GM19043 (cell line): ENCODE results near the gene SEMA5B.

Source experiments
- ATAC-seq: cut with Tn5 transposase; IDR thresholded peaks from one replicate; pipeline ENCODE4 v1.9.1; 2021; ENCODE audit warnings: low read depth; ENCODE audit not compliant: unreplicated experiment

Gene SEMA5B

DNA sequence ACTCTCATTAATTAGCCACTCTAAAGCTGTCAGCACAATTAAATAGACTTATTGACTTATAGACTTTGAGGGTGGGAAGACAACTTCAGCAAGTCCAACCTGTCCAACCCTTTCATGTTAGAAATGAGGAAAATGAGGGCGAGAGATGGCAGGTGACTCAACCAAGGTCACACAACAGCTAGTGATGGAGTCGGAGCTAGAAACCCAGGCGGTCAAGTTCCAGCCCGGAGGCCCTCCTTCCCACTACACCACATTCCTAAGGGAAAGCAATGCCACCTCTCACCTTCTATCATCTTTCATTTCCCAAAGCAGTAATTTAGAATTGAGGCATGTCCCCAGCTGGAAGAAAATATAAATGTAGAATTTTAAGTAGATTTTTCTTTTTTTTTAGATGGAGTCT, 28.7 kb downstream of the SEMA5B start:
- ATAC-seq, result no peak

DNA sequence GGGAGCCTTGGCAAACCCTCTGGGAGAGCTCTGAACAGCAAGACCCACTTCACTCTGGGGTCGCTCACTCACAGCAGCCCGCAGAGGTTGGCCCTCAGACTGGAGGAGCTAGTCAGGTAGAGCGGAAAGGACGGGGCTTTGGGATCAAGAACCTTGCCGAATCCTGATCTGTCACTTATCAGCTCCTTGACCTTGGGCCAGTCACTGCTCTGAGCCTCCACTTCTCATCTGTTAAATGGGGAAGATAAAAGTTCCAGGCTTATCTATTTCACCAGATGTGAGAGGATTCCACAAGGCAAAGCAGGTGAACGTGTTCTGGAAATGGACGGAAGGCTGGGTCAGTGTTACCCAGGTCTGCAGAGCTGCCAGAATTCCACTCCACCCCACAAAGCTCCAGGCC, 29.4 kb downstream of the SEMA5B start:
- ATAC-seq, result no peak

DNA sequence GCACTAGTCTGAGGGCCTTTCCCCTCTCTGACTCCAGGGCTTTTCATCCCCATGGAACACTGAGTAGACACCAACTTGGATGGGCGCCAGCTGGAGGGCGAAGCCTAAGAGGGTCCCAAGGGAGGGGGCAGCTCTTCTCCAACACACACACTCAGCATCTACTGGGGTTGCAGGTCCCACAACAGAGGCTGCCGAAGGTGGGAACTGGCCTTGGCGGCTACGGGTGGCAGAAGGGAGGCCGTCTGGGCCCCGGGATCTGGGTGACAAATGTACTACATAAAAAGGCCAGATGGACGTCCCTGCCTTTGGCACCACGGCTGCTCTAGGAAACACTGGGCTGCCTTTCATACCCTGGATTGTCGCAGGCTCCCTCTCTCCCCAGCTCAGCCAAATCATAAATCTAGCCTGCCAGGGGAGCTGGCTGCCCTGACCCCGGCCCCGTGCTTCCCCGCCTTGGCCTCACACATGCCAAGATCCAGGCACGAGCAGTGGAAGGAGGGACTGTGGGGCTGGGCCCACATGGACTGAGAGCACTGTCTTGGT, 31.5 kb downstream of the SEMA5B start:
- ATAC-seq, result no peak

DNA sequence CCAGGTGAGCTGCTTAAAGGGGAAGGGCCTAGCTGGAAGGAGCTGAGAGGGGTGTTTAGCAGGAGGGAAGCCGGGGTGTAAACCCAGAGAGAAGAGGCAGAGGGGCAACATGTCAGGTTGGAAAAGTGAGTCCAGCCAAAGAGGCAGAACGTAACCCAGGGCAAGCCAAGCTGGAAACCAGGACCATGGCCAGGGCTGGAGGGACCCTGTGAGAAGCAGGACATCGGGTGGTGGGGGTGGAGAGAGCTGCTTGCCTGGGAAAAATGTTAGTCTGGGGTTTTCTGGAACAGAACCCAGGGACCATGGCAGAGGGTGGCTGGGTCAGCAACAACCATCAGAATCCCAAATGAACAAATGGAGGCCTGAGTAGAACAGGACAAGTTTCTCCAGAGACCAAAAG, 32.6 kb downstream of the SEMA5B start:
- no peak for ATAC-seq

DNA sequence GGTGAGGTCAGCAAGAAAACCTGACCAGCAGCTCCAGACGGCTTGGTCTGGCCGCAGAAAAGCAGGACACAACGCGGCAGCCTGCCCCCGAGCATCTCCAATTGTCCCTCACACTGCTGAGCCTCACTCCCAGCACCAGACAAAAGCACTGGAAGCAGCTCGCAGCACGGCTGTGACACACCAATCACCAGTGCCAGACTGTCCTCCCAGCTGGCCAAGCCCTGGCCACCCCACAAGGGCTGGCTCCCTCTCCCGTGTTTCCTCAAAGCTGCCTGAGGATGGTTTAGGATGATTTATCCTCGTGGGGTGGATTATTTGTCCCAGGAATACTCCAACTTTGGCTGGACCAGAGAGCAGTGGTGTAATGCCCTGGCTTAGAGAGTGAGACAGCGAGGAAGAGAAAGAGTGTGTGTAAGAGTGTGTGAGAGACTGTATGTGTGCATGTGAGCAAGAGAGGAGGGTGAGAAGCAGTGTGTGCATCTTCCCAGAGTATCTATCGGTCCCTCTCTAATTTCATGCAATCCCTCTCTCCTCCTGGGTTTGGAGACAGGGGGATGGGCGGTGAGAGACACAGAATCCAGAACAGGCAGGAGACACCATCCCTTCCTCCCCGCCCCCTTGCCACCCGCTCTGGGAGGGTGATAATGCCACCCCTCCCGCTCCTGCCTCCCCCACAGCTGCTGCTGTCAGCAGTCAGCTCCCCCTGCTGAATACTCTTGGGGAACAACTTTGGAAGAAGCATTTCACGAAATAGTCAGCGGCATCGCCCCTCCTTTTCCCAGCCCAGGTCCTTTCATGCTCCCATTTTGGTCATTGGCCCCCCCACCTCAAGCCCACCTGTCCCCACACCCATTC, 34.2 kb downstream of the SEMA5B start:
- ATAC-seq, result no peak

DNA sequence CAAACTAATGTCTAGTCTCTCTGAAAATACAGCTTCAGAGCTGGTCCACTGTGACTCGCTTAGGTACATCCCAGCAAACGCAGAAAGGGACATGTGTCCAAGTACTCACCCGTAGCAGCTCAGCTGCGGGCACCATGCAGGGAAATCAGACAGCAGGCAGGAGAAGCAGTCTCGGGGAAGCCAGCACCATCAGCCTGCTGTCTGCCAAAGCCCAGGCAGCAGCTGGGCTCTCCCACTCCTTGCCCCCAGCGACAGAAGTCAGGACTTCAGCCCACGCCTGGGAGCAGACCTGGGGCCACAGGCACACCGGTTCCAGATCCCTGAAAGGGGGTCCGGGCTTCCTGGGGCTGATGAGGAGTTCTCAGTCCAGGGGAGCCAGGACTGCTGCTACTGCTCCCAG, 34.9 kb downstream of the SEMA5B start:
- ATAC-seq, result no peak

DNA sequence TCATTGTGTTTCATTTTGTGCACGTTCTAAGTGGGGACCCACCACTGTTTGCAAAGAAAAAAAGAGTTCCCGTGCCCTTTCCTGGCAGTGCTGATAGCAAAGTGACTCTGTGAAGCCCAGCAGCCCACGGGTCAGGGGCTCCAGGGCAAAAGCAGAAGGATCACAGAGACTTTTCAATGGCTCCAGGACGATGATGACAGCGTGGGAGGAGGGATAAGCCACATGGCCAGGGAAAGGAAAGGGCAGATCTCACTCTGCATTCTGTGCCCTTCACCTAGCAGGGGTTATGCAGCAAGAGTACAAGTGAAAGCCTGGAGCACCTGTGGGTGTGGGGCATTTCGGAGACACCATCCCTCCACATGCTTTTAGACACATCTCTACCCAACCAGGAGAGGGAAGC, 35.4 kb downstream of the SEMA5B start:
- no peak for ATAC-seq

DNA sequence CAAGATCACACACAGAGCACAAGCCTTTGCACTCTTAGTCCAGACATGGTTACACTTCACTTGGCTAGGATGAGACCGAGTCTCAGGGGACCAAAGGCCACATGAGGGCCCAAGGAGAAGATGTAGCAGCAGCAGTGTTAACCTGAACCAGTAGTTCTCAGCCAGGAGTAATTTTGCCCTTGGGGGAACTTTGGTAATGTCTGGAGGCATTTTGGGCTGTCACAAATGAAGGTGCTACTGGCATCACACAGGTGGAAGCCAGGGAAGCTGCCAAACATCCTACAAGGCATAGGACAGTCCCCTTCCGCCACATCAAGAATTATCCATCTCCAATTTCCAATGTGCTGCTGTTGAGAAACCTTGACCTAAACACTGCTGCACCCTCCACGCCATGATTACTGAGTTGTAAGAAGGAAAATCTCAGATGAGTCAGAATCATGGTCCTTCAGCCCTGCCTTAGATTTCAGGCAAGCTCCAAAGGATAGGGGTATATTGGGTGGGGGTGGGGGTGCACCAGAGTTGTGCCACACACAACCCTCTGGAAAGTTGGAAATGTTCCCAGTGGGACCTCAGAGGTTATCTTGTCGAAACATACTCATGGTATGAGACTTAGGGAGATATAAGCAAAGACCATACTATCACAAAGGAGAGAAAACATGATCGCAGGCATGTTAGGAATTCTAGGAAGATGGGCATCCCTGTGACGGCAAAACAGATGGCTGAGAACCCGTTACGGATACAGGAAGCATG, 36.2 kb downstream of the SEMA5B start:
- ATAC-seq, result no peak

DNA sequence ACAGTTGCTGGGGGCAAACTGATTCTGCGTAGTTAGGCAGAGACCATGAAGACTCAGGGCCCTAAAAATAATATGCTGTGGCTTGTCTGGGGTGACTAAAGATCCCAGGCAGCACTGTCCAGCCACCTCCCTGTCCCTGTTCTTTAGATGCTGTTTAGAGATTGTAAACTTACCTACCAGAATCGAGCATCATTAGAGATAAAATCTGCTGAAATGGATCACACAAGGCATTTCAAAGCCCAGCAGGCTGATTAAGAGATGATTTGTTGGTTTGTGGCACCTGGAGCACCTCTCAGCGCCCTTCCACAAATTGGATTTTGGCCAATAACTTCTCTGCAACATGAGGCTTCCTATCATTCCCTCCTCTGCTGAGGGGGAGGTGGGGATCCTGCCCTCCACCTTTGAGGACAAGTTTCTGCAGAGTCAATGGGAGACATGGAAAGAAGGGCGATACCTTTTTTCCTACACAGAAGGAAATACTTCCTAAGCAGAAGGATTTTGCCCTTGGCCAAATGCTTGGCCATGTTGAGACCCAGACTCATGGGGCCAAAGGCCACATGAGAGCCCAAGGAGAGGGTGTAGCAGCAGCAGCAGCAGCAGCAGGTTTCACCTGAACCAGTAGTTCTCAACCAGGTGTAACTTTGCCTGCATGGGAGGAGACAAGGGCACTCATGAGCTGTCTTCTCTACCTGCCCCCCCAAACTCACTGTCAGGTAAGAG, 37.5 kb downstream of the SEMA5B start:
- ATAC-seq, result no peak

DNA sequence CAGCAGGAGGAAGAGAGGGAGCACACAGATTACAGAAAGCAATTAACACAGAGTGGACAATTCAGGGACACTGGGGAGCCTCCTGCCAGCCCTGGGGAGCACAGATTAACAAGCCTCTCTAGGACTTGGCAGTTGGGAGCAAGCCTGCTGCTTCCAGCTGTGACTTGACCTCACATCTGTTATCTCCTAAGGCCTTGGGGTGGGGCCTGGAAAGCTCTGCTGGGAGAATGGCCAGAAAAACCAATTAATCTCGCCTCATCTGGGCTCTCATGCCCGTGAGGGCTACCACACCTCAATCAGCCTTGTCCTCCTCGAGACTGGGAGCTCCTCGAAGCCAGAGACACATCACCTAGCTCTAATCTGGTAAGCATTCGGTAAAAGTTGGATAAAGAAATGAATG, 39.1 kb downstream of the SEMA5B start:
- ATAC-seq, result no peak

DNA sequence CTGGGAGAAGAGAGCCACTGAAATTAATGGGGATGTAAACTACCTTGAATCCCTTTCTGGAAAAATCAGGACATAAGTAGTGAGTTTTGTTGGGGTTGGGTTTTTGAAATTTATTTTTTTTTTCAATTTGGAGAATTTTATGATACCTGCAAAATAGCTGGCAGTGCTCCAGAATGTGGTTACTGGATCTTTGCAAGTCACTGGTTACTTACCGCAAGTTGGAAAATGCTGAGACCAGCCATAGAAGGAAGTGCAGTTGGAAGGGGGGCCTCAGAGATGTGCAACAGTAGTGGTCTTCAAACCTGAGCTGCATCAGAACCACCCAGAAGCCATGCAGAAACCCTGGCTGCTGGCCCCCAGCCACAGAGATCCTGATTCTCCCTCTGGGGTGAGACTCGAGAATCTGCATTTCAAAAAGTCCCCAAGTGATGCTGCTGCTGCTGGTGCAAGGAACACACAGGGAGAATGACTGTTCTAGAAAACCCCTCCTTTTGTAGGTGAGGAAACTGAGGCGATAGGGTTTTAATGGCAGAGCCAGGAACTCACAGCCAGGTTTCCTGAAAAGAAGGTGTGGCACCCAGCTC, 39.7 kb downstream of the SEMA5B start:
- ATAC-seq, result no peak

DNA sequence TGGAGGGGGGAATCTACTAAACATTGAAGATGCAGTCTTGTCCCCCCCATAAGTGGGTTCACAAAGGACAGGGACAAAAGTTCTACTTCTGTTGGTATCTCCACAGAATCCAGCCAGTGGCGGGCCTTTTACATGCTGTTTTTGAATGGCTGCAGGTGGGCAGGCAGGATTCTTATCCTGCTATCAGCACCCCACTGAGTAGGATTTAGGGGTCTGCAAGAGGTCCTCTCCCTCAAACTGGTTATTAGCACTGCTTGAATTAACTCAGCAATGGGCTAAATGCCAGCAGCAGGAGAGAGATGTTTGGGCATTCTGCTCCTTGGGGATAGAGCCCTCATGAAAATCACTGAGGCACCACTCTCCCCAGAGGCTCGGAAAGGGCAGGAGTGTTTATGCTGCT, 40.3 kb downstream of the SEMA5B start:
- ATAC-seq, result no peak

DNA sequence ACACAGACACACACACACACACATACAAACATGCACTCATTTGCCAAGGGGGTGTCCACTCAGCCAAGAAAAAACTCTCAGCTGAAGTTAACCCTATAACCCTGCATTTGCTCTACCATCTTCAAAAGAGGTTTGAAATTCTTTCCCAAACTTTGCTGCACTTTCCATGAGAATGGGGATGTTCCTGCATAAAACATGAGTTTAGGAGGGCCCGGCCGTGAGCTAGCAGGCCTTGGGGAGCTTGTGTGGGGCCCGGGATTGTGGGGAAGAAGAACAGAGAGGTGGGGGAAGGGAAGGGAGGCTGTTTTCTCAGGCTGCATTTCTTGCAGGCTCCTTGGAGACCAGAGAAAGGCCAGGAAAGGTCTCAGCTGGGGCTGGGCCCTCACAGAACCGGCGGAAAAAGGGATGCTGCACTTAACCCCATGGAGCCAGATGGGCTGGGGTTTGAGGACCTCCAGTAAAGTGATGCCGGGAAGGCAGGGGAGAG, 40.8 kb downstream of the SEMA5B start:
- no peak for ATAC-seq

DNA sequence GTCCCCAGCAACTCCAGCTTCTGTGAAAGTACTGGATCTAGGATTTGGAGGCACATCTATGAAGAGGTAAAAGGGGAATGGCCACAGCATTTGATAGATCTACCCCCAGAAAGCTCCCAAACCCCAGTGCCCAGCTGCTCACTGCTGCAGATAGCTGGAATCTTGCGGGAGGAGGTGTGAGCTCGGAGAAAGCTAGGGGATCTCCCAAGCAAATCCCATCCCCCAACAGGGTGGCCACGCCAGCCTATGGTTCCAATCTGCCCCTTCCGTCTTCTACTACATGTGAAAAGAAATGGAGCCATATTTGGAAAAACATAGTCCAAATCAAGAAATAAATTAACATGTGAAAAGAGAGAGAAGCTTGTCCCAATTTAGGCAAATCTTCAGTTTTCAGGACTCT, 42.0 kb downstream of the SEMA5B start:
- ATAC-seq, result no peak

DNA sequence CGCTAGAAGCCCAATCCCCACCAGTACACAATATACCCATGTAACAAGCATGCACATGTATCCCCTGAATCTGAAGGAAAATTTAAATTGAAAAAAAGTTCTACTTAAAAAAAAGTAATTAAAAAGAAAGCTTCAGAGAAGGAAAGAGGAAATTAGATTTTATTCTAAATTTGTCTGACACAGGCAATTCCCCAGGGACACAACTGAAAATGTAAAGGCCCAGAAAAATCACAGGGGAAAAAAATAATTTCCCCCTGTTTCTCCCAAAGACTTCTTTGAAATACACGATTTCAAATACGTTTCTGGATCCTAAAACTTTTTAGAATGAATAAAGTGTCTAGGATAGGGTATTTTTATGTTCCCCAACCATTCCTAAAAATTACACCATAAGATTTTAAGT, 42.9 kb downstream of the SEMA5B start:
- ATAC-seq, result no peak

DNA sequence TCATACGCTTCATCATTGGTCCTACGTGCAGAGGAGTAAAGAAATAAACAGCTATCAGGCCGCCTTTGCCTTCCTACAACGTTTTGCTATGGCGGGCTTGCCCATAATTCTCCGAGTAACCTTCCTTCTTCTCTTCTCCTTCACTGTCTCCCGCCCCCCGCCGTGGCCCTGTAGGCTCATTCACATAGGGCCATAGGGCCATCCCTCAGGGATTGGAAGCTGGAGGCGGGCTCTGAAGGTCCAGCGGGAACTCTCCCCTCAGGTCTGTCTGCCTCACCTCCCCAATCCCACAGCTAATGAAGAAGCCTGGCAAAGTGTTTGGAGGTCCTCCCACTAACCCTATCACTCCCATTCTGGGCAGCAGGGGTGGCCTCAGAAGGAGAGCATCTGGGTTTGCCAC, 43.6 kb downstream of the SEMA5B start:
- ATAC-seq, result no peak

DNA sequence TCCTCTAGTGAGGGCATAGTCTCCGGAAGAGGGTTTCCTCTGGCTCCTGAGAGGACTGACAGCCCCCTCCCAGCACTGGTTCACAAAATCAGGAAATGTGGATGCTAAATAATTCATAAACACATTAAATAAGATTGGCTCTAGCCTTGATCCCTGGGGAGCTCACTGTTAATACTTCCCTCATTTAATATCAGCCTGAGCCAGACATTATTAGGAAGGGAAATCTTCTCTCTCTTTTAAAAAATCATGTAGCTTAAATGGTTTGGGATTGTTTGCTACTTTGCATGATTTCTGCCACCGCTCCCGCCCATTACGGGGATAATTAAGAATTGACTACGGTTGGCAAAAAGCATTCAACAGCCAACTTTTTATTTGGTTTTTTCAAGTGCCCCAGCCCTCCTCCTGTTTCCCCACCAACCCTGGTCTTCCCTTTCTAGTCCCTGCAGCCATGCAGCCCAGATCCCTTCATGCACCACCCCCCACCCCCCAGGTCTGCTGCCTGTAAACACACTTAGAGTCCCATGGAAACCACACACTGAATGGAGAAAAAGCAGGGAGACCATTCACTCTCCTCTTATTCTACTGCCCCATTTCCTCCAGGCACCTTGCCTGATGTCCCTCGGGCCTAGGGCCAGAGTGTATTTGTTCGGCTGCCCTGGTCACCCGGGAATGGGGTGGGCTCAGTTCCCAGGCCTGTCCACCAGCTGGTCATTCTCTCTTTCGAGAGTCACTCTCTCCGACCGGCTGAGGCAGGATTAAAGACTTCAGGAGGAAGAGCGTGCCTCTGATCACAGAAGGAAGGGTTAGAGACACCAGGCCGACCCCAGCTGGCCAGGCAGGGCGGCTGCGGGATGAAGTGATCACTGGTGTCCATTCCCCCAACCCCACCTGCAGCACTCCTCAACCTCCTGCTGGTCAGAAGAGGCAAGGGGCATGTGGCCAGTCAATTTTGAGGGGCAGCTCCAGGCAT, 45.1 kb downstream of the SEMA5B start:
- ATAC-seq, result no peak

DNA sequence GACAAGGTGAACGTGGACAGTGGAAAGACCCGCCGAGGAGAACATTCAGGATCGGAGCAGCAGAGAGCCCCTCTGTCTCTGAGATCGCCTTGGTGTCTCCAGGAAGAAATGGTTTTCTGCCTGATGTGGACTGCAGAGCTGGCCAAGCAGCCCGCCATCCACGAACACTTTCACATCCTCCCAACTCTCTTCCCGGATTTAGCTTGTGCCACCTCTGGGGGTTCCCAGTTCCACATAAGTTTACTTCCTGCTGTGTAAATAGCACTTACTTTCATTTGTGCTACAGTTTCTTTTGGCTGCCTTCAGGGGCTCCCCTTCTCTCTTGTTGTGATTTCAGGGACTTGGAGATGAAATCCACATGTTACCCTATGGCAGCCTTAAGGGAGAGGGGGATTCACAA, 48.4 kb downstream of the SEMA5B start:
- no peak for ATAC-seq

DNA sequence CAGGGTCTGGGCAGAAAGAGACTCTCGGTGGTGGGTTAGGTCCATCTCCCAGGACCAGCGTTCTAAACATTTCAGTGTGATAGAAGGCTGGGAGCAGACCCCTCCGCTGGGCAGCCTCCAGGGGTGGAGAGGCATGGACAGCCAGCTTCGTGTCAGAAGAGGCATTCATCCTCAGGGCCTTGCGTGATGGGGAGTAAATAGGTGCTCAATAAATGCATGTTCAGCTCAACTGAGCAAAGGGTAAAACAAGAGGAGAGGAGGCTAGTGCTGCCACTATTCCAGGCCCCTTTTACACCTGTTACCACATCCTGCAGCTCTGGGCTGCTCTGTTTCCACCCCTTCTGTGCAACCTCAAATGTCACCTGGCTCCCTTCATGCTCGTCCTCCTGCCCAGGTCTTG, 49.0 kb downstream of the SEMA5B start:
- no peak for ATAC-seq
